HepG2 (cell line): ENCODE results near the gene ALDH3A2. TPM values are rescaled to one million over a fixed set of nuclear protein-coding genes. Genes with fewer than 3 reads are reported as not detected.

Source experiments
- ATAC-seq: fragments of 200-7000 bp; cut with Tn5 transposase; 3 replicates; pipeline ENCODE4 v1.9.1; 2020; ENCODE audit warnings: mild to moderate bottlenecking, moderate library complexity
- BruUV-seq: library from RNA; stranded (reverse); fragments of 400-500 nt; replicated peaks from 2 replicates; lab custom pipeline; 2021; lab: Mats Ljungman, UMichigan
- CTCF ChIA-PET: fragments of 300-600 bp; formaldehyde crosslinking; extraction: SDS; loops from one replicate; lab custom pipeline; 2021; ENCODE audit warnings: low total read pairs, inconsistent platforms, low intra/inter-chr PET ratio; lab: Yijun Ruan, JAX
- POLR2A ChIA-PET: fragments of 350-600 bp; sonication (Branson Sonifier 250); formaldehyde crosslinking; loops from one replicate; lab custom pipeline; 2020; ENCODE audit warnings: antibody characterized with exemption, inconsistent platforms; lab: Yijun Ruan, JAX
- DNase-seq: peaks from one replicate; pipeline ENCODE4 v3.0.0-alpha.2; 2015; ENCODE audit warnings: low spot score
- FAIRE-seq: peaks from 3 replicates; lab custom pipeline; 2011; peaks lifted over from hg19 to GRCh38; lab: Jason Lieb, UNC
- H2AFZ ChIP-seq: one replicate; pipeline ENCODE4 v1.6.1; 2011; ENCODE audit warnings: low read length, inconsistent platforms
- H3K27ac ChIP-seq: fragments of 300-600 bp; 3 replicates; pipeline ENCODE4 v1.8.0; 2011; ENCODE audit warnings: mixed run types, mild to moderate bottlenecking, mixed read lengths, low read length, inconsistent platforms; ENCODE audit not compliant: insufficient read depth; ENCODE audit errors: extremely low read length
- H3K27me3 ChIP-seq, 2 experiments: fragments of 200-600 bp in 1 of 2; 2 replicates in 1 of 2; 3 replicates in 1 of 2; pipeline versions ENCODE4 v1.6.0 to v1.8.0; 2011; ENCODE audit warnings: low read length in 2 of 2, mild to moderate bottlenecking in 2 of 2, moderate library complexity in 2 of 2, inconsistent platforms in 1 of 2; ENCODE audit not compliant: insufficient read depth in 2 of 2, control insufficient read depth in 1 of 2
- H3K36me3 ChIP-seq, 2 experiments: fragments of 200-600 bp in 1 of 2; replicated peaks in 1 of 2; 2 replicates in 1 of 2; 3 replicates in 1 of 2; pipeline versions ENCODE4 v1.5.1 to v1.8.0; 2011; ENCODE audit warnings: low read length in 2 of 2, inconsistent platforms in 1 of 2; ENCODE audit not compliant: insufficient read depth in 2 of 2, control insufficient read depth in 1 of 2
- H3K4me1 ChIP-seq: 2 replicates; pipeline ENCODE4 v1.5.1; 2012; ENCODE audit warnings: low read length, inconsistent platforms; ENCODE audit not compliant: insufficient read depth
- H3K4me2 ChIP-seq: 2 replicates; pipeline ENCODE4 v1.6.0; 2011; ENCODE audit warnings: low read depth, low read length, inconsistent platforms
- H3K4me3 ChIP-seq, 3 experiments: fragments of 200-600 bp in 1 of 3; sonication (generic), shearing (Covaris generic) in 1 of 3; replicated peaks in 1 of 3; 2 replicates each; pipeline ENCODE4 v1.5.1; 2011 to 2016; ENCODE audit warnings: low read length in 3 of 3, inconsistent platforms in 2 of 3, low read depth in 2 of 3, mild to moderate bottlenecking in 2 of 3, control low read depth in 1 of 3, mixed read lengths in 1 of 3; ENCODE audit not compliant: insufficient read depth in 1 of 3
- H3K79me2 ChIP-seq: one replicate; pipeline ENCODE4 v1.6.1; 2011; ENCODE audit warnings: low read length, inconsistent platforms; ENCODE audit not compliant: insufficient read depth
- H3K9ac ChIP-seq: 2 replicates; pipeline ENCODE4 v1.6.0; 2011; ENCODE audit warnings: mild to moderate bottlenecking, low read depth, low read length, inconsistent platforms; ENCODE audit not compliant: insufficient read depth
- H3K9me3 ChIP-seq: 2 replicates; pipeline ENCODE4 v1.5.1; 2012; ENCODE audit warnings: mild to moderate bottlenecking, low read length
- H4K20me1 ChIP-seq: 2 replicates; pipeline ENCODE4 v1.6.0; 2011; ENCODE audit warnings: inconsistent platforms, mild to moderate bottlenecking, low read length, moderate library complexity; ENCODE audit not compliant: insufficient read depth
- FOXK1 ChIP-seq: sonication (generic); formaldehyde crosslinking; IDR thresholded peaks from 2 replicates; pipeline ENCODE4 v1.4.0; 2020; ENCODE audit warnings: low read depth, missing genetic modification reagents, borderline replicate concordance
- NFE2L2 ChIP-seq: fragments of 150-350 bp; IDR thresholded peaks from 2 replicates; pipeline ENCODE4 v1.6.1; 2014; ENCODE audit warnings: low read length
- NKX3-1 ChIP-seq: sonication (generic); formaldehyde crosslinking; IDR thresholded peaks from 2 replicates; pipeline ENCODE4 v1.5.0; 2020; ENCODE audit warnings: missing genetic modification reagents
- TEAD3 ChIP-seq: optimal IDR thresholded peaks from 2 replicates; pipeline ENCODE3; 2016; ENCODE audit warnings: borderline replicate concordance
- TRIM22 ChIP-seq: fragments of 450-650 bp; IDR thresholded peaks from 2 replicates; pipeline ENCODE4 v1.6.1; 2017
- ZBTB1 ChIP-seq: sonication (generic); formaldehyde crosslinking; IDR thresholded peaks from 2 replicates; pipeline ENCODE4 v1.4.0; 2020; ENCODE audit warnings: missing genetic modification reagents, borderline replicate concordance
- ZNF136 ChIP-seq: sonication (generic); formaldehyde crosslinking; IDR thresholded peaks from 2 replicates; pipeline ENCODE4 v1.8.1; 2022; ENCODE audit warnings: low read depth, mild to moderate bottlenecking, moderate library complexity, missing genetic modification reagents
- ZNF160 ChIP-seq: sonication (generic); formaldehyde crosslinking; IDR thresholded peaks from 2 replicates; pipeline ENCODE4 v1.8.0; 2022; ENCODE audit warnings: mild to moderate bottlenecking, inconsistent platforms, missing genetic modification reagents
- ZNF207 ChIP-seq: fragments of 450-650 bp; IDR thresholded peaks from 2 replicates; pipeline ENCODE4 v1.6.1; 2016; ENCODE audit warnings: antibody characterized with exemption, borderline replicate concordance
- ZNF292 ChIP-seq: sonication (generic); formaldehyde crosslinking; IDR thresholded peaks from 2 replicates; pipeline ENCODE4 v1.8.1; 2022; ENCODE audit warnings: mild to moderate bottlenecking, low read depth, missing genetic modification reagents, borderline replicate concordance
- ZNF562 ChIP-seq: sonication (generic); formaldehyde crosslinking; IDR thresholded peaks from 2 replicates; pipeline ENCODE4 v1.8.0; 2022; ENCODE audit warnings: missing genetic modification reagents, borderline replicate concordance
- ZNF792 ChIP-seq: IDR thresholded peaks from 2 replicates; pipeline ENCODE4 v1.6.1; 2016
- WGBS: methylation state at CpG from one replicate; pipeline ENCODE4 v1.1.6; 2017; ENCODE audit warnings: low lambda C conversion rate; 5-methylcytosine and 5-hydroxymethylcytosine counted together
- in situ Hi-C: cut with HindIII; loops from 2 replicates; pipeline ENCODE4 v1.10.0; 2017; ENCODE audit warnings: low pct_unique_long_range_greater_than_20kb; ENCODE audit not compliant: extremely low pct_ligation_motif_present
- intact Hi-C: fragments of 100-400 bp; cut with micrococcal nuclease; formaldehyde crosslinking; loops from one replicate; pipeline ENCODE4 v1.10.0; 2022; ENCODE audit not compliant: unreplicated experiment
- polyA plus RNA-seq, 8 experiments: library from polyadenylated mRNA; depleted of rRNA in 3 of 8; stranded (reverse) in 7 of 8; unstranded in 1 of 8; fragments of >200 nt; fragmentation: Illumina TruSeq in 4 of 8; extraction: Trizol in 4 of 8; gene quantifications; 2 replicates each; pipeline versions ENCODE4 v1.2.1 to v1.2.3, GENCODE V29; 2011 to 2016; ENCODE audit warnings: low read depth in 4 of 8, missing spikeins in 1 of 8, mixed read lengths in 1 of 8; ENCODE audit not compliant: insufficient read depth in 1 of 8
- total RNA-seq, 5 experiments: library from RNA; depleted of rRNA; stranded (reverse); fragments of >200 nt; fragmentation: Illumina TruSeq; extraction: Trizol; gene quantifications; 2 replicates each; pipeline ENCODE4 v1.2.3, GENCODE V29; 2016; ENCODE audit warnings: low read depth in 1 of 5
- TF ChIP-seq, protein P1 (sequence below): sonication (generic); formaldehyde crosslinking; IDR thresholded peaks from 2 replicates; pipeline ENCODE4 v1.8.0; 2022; ENCODE audit warnings: mild to moderate bottlenecking, missing genetic modification reagents
- TF ChIP-seq, protein P2 (sequence below): sonication (generic); formaldehyde crosslinking; IDR thresholded peaks from 2 replicates; pipeline ENCODE4 v1.8.1; 2023; ENCODE audit warnings: mild to moderate bottlenecking, missing genetic modification reagents
- TF ChIP-seq, protein P3 (sequence below): sonication (generic); formaldehyde crosslinking; IDR thresholded peaks from 2 replicates; pipeline ENCODE4 v1.4.0; 2020; ENCODE audit warnings: missing genetic modification reagents

Gene ALDH3A2
- total and polyA plus RNA-seq, 2 of the 13 experiments (the other 11 are each of a cell fraction or from before 2014, with no cell fraction given) = 80.8 to 180 TPM

GRCh38 chr17:19723964-19724363 is 75.4 kb downstream of the ALDH3A2 start:
- Histone ChIP-seq H3K36me3 (no peaks in the 10 kb centered on the region), H3K4me2 (no peak overlapping the region), H3K27ac (no peak overlapping the region), H3K27me3 (no peaks in the 10 kb centered on the region), H3K4me1 (peaks cover 54% of the 10 kb centered on the region), H3K79me2 (no peaks in the 10 kb centered on the region), H2AFZ (no peak overlapping the region), H3K9ac (no peak overlapping the region), H4K20me1 (no peaks in the 10 kb centered on the region), H3K4me3 (no peak overlapping the region), H3K9me3 (no peaks in the 10 kb centered on the region)
- DNase-seq (no peak), FAIRE-seq (no peak), ATAC-seq (no peak)
- in situ Hi-C loops = loop anchor here (25.0 kb wide), 1 partner anchor 212 kb away; no protein-coding TSS in a partner anchor
- POLR2A ChIA-PET = no interaction called here
- no TSS peak for BruUV-seq
- CTCF ChIA-PET = no interaction called here
- TF ChIP-seq NKX3-1 (CRISPR knock-in tag) (no peak), ZNF136 (CRISPR knock-in tag) (no peak), ZNF292 (CRISPR knock-in tag) (no peak), ZNF207 (no peak), ZNF160 (CRISPR knock-in tag) (no peak), ZBTB1 (CRISPR knock-in tag) (no peak), FOXK1 (no peak), TRIM22 (no peak), ZNF792 (no peak), NFE2L2 (no peak), ZNF562 (CRISPR knock-in tag) (no peak), TEAD3 (no peak)
- TF ChIP-seq, protein P1, sequence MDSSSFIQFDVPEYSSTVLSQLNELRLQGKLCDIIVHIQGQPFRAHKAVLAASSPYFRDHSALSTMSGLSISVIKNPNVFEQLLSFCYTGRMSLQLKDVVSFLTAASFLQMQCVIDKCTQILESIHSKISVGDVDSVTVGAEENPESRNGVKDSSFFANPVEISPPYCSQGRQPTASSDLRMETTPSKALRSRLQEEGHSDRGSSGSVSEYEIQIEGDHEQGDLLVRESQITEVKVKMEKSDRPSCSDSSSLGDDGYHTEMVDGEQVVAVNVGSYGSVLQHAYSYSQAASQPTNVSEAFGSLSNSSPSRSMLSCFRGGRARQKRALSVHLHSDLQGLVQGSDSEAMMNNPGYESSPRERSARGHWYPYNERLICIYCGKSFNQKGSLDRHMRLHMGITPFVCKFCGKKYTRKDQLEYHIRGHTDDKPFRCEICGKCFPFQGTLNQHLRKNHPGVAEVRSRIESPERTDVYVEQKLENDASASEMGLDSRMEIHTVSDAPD (CRISPR knock-in tag) = no peak
- TF ChIP-seq, protein P2, sequence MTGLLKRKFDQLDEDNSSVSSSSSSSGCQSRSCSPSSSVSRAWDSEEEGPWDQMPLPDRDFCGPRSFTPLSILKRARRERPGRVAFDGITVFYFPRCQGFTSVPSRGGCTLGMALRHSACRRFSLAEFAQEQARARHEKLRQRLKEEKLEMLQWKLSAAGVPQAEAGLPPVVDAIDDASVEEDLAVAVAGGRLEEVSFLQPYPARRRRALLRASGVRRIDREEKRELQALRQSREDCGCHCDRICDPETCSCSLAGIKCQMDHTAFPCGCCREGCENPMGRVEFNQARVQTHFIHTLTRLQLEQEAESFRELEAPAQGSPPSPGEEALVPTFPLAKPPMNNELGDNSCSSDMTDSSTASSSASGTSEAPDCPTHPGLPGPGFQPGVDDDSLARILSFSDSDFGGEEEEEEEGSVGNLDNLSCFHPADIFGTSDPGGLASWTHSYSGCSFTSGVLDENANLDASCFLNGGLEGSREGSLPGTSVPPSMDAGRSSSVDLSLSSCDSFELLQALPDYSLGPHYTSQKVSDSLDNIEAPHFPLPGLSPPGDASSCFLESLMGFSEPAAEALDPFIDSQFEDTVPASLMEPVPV (CRISPR knock-in tag) = no peak
- TF ChIP-seq, protein P3, sequence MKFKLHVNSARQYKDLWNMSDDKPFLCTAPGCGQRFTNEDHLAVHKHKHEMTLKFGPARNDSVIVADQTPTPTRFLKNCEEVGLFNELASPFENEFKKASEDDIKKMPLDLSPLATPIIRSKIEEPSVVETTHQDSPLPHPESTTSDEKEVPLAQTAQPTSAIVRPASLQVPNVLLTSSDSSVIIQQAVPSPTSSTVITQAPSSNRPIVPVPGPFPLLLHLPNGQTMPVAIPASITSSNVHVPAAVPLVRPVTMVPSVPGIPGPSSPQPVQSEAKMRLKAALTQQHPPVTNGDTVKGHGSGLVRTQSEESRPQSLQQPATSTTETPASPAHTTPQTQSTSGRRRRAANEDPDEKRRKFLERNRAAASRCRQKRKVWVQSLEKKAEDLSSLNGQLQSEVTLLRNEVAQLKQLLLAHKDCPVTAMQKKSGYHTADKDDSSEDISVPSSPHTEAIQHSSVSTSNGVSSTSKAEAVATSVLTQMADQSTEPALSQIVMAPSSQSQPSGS (CRISPR knock-in tag) = no peak
- TF ChIP-seq, all 625 proteins: peak for 0
- WGBS = 100% methylated on average over 1 of the region's 1 CpG
- intact Hi-C loops = loop anchor here (10.0 kb wide), 1 partner anchor 79 kb away; the partner anchor contains the start of gene ALDH3A2
